Cardiac ventricle fibroblast (primary cell): ENCODE data around the gene VPS29. TPM values are rescaled to one million over a fixed set of nuclear protein-coding genes. Genes with fewer than 3 reads are reported as not detected.

Source experiments
- total RNA-seq: library from RNA; depleted of rRNA; stranded (reverse); fragments of >200 nt; gene quantifications from 2 replicates; pipeline ENCODE4 v1.2.3, GENCODE V29; 2015

VPS29 gene
- 46.6 and 47.4 TPM in 2 replicates for total RNA-seq

DNA sequence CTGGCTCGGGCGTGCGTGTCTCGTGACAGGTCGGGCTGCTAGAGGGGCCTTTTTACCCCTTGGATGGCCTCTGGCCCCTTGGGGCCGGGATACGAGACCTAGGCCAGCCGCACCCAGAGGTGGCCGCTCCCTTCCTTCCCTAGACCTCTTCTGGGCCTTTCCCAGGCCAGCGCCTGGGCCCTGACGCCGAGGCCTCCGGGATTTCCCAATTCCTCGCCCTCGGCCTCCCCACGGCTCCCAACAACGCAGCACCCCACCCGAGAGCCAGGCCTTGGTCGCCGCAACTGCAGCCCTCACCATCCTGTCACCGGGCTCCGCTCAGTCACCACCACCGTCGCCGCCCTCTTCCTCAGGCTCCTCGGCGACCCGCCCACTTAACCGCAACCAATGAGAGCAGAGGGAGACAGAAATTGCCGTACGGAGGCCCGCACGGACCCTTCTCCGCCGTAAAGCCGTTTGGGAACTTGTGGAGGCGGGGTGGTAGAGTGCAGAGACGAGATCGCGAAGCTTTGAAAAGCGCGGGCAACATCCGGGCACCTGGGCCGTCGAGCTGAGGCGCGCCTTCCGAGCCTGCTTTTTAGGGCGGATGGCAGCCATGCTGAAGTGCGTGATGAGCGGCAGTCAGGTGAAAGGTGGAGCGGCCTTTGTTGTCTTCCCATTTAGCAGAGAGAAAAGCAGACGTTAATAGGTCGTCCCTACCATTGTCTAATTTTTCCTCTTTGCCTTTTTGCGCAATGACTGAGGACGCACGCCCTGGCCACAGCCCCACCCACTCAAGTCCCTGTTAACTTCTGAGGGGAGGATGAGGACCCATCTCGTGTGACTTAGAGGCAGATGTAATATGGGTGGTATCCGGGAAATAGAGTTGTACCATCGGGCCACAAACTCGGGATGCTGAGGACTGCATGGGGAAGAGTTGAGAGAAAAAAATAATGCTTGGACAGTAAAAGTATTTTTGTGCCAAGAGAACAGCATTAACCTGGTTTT lies at the start of gene VPS29, which contains the start of gene RAD9B:
Gene VPS29 (minus strand): TSS at position 360 of the 987 bp plus-strand sequence. CDS start 60 bp downstream, at position 300.
Gene RAD9B (plus strand): TSS at position 580 of the 987 bp plus-strand sequence. CDS start 7 bp downstream, at position 587.

GRCh38 chr12:110468214-110469048 lies 33.5 kb downstream of the VPS29 start, which contains the start of the genes FAM216A and GPN3:
Gene FAM216A (plus strand): TSS chr12:110468845. CDS start chr12:110468876, 31 bp downstream.
Gene GPN3 (minus strand): TSS chr12:110468257. CDS start chr12:110468203, 54 bp downstream.

DNA sequence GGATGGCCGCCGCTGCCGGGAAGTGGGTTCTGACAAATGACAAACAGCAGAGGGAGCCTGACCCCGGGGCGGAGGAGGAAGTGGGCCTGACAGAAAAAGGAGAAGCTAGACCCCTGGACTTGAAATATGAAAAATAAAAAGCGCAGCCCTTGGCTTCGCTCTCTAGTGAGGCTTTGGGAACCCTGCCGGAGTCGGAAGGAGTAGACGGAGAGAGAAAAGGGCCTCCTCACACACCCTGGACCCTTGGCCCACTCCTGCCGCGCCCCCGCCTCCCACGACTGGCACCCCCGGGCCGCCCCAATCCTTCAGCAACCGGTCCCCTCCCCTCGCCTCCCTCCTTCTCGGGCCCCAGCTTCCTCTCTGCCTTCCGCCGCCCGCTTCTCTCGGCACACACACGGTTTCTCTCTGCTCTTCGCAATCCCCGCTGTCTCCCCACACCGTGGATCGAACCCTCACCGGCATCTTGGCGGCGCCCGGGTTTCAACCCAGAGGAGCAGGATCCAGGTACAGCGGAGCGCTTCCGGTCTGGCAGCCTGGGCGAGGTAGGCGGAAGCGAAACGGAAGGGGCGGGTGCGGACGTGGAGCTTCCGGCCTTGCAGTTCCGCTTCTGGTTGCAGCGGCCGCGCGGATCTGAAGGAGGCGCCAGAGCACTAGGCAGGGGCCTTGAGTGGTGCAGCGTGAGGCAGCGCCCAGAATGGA lies 52.0 kb downstream of the VPS29 start, which contains the start of gene ARPC3:
Gene ARPC3 (minus strand): TSS at position 539 of the 699 bp plus-strand sequence. CDS start 77 bp downstream, at position 462.

Other genes with a start within 250 kb of the VPS29 start
- 90.5 and 92.3 TPM in 2 replicates for gene ATP2A2, start 220.9 kb downstream of the VPS29 start, total RNA-seq
- gene ANAPC7, start 98.4 kb downstream of the VPS29 start, total RNA-seq, result 27.1 and 28.8 TPM in 2 replicates
- 414 and 601 TPM in 2 replicates for gene ARPC3, start 51.8 kb downstream of the VPS29 start, total RNA-seq
- 9.8 and 18.0 TPM in 2 replicates for gene GPN3, start 33.9 kb downstream of the VPS29 start, total RNA-seq
- gene FAM216A, start 33.3 kb downstream of the VPS29 start, total RNA-seq, result 13.3 and 13.7 TPM in 2 replicates
- gene RAD9B, start 220 bp upstream of the VPS29 start, total RNA-seq, result 0.05 TPM in 1 of 2 replicates, not detected in the other
- 5.6 and 6.8 TPM in 2 replicates for gene PPTC7, start 81.2 kb upstream of the VPS29 start, total RNA-seq
- 39.1 and 57.4 TPM in 2 replicates for gene TCTN1, start 112.0 kb upstream of the VPS29 start, total RNA-seq
- gene HVCN1, start 187.0 kb upstream of the VPS29 start, total RNA-seq, result 0.88 and 1.5 TPM in 2 replicates
- 73.4 and 87.4 TPM in 2 replicates for gene PPP1CC, start 240.8 kb upstream of the VPS29 start, total RNA-seq